Loucy (cell line): Measurements from ENCODE around the gene SORD.

Experiments used
- H2AFZ ChIP-seq: fragments of 200-600 bp; sonication (generic); 2 replicates; pipeline ENCODE4 v1.6.0; 2016; ENCODE audit warnings: antibody characterized with exemption, mild to moderate bottlenecking, low read length, moderate library complexity
- H3F3A ChIP-seq: fragments of 200-600 bp; 2 replicates; pipeline ENCODE4 v1.6.0; 2016; ENCODE audit warnings: antibody characterized with exemption, low read depth, mild to moderate bottlenecking
- H3K27me3 ChIP-seq: fragments of 200-600 bp; sonication (generic); 2 replicates; pipeline ENCODE4 v1.6.1; 2014; ENCODE audit warnings: low read length, mild to moderate bottlenecking; ENCODE audit not compliant: insufficient read depth, poor library complexity, severe bottlenecking
- H3K36me3 ChIP-seq: fragments of 200-600 bp; sonication (generic); 2 replicates; pipeline ENCODE4 v1.6.1; 2016; ENCODE audit warnings: low read length; ENCODE audit not compliant: insufficient read depth
- H3K4me1 ChIP-seq: fragments of 200-600 bp; sonication (generic); 2 replicates; pipeline ENCODE4 v1.5.1; 2014; ENCODE audit warnings: low read length, mild to moderate bottlenecking; ENCODE audit not compliant: insufficient read depth, poor library complexity, severe bottlenecking
- H3K4me2 ChIP-seq: fragments of 200-600 bp; sonication (generic); 2 replicates; pipeline ENCODE4 v1.6.0; 2014; ENCODE audit warnings: antibody characterized with exemption, low read length, low read depth, mild to moderate bottlenecking; ENCODE audit not compliant: poor library complexity, severe bottlenecking
- H3K4me3 ChIP-seq: fragments of 200-600 bp; sonication (generic); 2 replicates; pipeline ENCODE4 v1.5.1; 2014; ENCODE audit warnings: low read length, mild to moderate bottlenecking, mixed read lengths; ENCODE audit not compliant: poor library complexity, severe bottlenecking
- H3K79me2 ChIP-seq: fragments of 200-600 bp; sonication (generic); 2 replicates; pipeline ENCODE4 v1.6.1; 2014; ENCODE audit warnings: low read length; ENCODE audit not compliant: insufficient read depth
- H3K9ac ChIP-seq: fragments of 200-600 bp; sonication (generic); 2 replicates; pipeline ENCODE4 v1.6.0; 2014; ENCODE audit warnings: mild to moderate bottlenecking, low read depth, low read length, moderate library complexity; ENCODE audit not compliant: poor library complexity, severe bottlenecking
- H3K9me2 ChIP-seq: fragments of 200-600 bp; sonication (generic); replicated peaks from 2 replicates; pipeline ENCODE4 v1.6.1; 2016; ENCODE audit warnings: low read depth, low read length, mixed read lengths
- H3K9me3 ChIP-seq: fragments of 200-600 bp; sonication (generic); 2 replicates; pipeline ENCODE4 v1.6.1; 2014; ENCODE audit warnings: mild to moderate bottlenecking, antibody characterized with exemption, low read length, low read depth; ENCODE audit not compliant: insufficient read depth
- H4K20me1 ChIP-seq: fragments of 200-600 bp; sonication (generic); 2 replicates; pipeline ENCODE4 v1.6.0; 2014; ENCODE audit warnings: antibody characterized with exemption, low read length, mild to moderate bottlenecking; ENCODE audit not compliant: insufficient read depth, poor library complexity, severe bottlenecking
- EZH2phosphoT487 ChIP-seq: fragments of 200-600 bp; IDR thresholded peaks from 2 replicates; pipeline ENCODE4 v1.6.1; 2018; ENCODE audit warnings: antibody characterized with exemption, mild to moderate bottlenecking, moderate library complexity, borderline replicate concordance
- TF ChIP-seq, protein P1 (sequence below): fragments of 200-600 bp; sonication (generic); conservative IDR thresholded peaks from 2 replicates; pipeline ENCODE4 v1.5.1; 2014; ENCODE audit warnings: mild to moderate bottlenecking, antibody characterized with exemption, low read length

Gene SORD

DNA sequence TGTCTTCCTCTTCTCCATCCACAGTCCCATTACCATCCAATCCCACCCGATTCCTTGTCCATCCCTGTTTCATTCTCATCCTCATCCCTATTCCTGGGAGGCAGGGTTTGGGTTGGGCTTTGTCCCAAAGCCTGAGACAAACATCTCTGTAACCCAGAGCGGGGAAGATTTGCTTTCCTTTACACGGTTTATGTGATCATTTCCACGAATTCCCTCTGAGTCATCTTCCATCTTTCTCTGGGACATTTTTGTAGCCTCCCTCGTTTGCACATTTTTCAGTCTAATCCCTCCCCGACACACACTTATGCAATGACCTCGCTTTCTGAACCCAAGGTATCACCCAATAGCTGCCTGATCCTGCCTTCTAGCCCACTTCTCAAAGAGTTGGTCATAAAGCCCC is 68.2 kb downstream of the SORD start:
- Histone ChIP-seq H3K9ac (no peak overlapping the region), H3K4me2 (no peak overlapping the region), H4K20me1 (no peaks in the 10 kb centered on the region), H3K9me3 (no peaks in the 10 kb centered on the region), H3K4me3 (no peak overlapping the region), H3K9me2 (no peaks in the 10 kb centered on the region), H3F3A (no peaks in the 10 kb centered on the region), H3K27me3 (no peaks in the 10 kb centered on the region), H2AFZ (no peak overlapping the region), H3K36me3 (no peaks in the 10 kb centered on the region), H3K4me1 (no peaks in the 10 kb centered on the region), H3K79me2 (no peaks in the 10 kb centered on the region)
- TF ChIP-seq, protein P1, sequence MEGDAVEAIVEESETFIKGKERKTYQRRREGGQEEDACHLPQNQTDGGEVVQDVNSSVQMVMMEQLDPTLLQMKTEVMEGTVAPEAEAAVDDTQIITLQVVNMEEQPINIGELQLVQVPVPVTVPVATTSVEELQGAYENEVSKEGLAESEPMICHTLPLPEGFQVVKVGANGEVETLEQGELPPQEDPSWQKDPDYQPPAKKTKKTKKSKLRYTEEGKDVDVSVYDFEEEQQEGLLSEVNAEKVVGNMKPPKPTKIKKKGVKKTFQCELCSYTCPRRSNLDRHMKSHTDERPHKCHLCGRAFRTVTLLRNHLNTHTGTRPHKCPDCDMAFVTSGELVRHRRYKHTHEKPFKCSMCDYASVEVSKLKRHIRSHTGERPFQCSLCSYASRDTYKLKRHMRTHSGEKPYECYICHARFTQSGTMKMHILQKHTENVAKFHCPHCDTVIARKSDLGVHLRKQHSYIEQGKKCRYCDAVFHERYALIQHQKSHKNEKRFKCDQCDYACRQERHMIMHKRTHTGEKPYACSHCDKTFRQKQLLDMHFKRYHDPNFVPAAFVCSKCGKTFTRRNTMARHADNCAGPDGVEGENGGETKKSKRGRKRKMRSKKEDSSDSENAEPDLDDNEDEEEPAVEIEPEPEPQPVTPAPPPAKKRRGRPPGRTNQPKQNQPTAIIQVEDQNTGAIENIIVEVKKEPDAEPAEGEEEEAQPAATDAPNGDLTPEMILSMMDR: no peak
- no peak for TF ChIP-seq EZH2phosphoT487

DNA sequence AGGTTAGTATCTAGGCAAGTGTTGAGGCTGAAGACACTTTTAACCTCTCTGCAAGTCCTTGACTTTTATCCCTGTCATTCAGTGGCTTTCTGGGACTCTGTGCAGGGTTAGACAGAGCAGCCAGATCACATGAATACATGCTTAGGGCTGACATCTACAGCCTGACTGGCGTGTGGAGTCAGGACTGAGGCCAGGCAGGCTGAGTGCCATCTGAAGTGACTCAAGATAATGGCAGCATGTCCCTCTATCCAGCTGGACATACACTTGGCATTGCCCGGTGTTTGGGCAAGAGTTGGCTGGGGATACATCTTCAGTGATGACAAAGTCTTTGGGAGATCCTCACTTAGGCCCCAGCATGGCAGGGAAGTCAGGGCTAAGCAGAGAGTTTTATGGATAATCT is 68.6 kb downstream of the SORD start:
- H3K4me1 ChIP-seq: no peaks in the 10 kb centered on the region
- no peaks in the 10 kb centered on the region for H3K9me3 ChIP-seq
- no peaks in the 10 kb centered on the region for H4K20me1 ChIP-seq
- no peaks in the 10 kb centered on the region for H3K36me3 ChIP-seq
- H3F3A ChIP-seq: no peaks in the 10 kb centered on the region
- H3K27me3 ChIP-seq: no peaks in the 10 kb centered on the region
- H3K4me3 ChIP-seq: no peak overlapping the region
- H2AFZ ChIP-seq: no peak overlapping the region
- TF ChIP-seq, protein P1: no peak
- no peak for TF ChIP-seq EZH2phosphoT487
- no peak overlapping the region for H3K4me2 ChIP-seq
- no peaks in the 10 kb centered on the region for H3K79me2 ChIP-seq
- no peaks in the 10 kb centered on the region for H3K9me2 ChIP-seq
- no peak overlapping the region for H3K9ac ChIP-seq

DNA sequence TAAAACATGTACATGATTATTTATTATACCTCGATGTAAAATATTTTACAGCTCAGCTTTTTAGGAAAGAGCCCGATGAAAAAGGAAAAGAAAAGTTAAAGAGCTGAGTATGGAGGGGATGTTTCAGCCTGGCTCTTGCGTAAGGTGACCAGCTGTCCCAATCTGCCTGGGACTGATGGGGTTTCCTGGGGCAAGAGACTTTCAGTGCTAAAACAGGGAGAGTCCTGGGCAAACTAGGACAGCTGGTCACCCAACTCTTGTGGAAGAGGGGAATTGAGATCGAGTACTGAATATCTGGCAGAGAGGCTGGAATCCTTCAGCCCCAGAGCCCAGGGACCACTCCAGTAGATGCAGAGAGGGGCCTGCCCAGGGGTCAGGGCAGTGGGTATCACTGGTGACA is 70.0 kb downstream of the SORD start:
- Histone ChIP-seq H3K4me1 (no peaks in the 10 kb centered on the region), H3K36me3 (no peaks in the 10 kb centered on the region), H3K4me2 (no peak overlapping the region), H3F3A (no peaks in the 10 kb centered on the region), H3K27me3 (no peaks in the 10 kb centered on the region), H3K9ac (no peak overlapping the region), H3K79me2 (no peaks in the 10 kb centered on the region), H2AFZ (no peak overlapping the region), H3K9me2 (no peaks in the 10 kb centered on the region), H3K4me3 (no peak overlapping the region), H4K20me1 (no peaks in the 10 kb centered on the region), H3K9me3 (no peaks in the 10 kb centered on the region)
- TF ChIP-seq, protein P1: no peak
- no peak for TF ChIP-seq EZH2phosphoT487
